Activated CD4-positive, CD25-positive, alpha-beta regulatory T cell treated with anti-CD3 and anti-CD28 coated beads, Interleukin-2, amount 50 U/mL, for 24 hours (primary cell): ENCODE data around the gene ERMAP.

Source experiments
- ATAC-seq, 2 donors: fragments of 150-1000 bp; cut with Tn5 transposase; one replicate each; pipeline ENCODE4 v1.10.0; 2021; ENCODE audit warnings: mild to moderate bottlenecking in 1 of 2, moderate library complexity in 1 of 2

ERMAP gene

GRCh38 chr1:42877380-42877779 is 60.5 kb downstream of the ERMAP start:
- no peak for ATAC-seq

DNA sequence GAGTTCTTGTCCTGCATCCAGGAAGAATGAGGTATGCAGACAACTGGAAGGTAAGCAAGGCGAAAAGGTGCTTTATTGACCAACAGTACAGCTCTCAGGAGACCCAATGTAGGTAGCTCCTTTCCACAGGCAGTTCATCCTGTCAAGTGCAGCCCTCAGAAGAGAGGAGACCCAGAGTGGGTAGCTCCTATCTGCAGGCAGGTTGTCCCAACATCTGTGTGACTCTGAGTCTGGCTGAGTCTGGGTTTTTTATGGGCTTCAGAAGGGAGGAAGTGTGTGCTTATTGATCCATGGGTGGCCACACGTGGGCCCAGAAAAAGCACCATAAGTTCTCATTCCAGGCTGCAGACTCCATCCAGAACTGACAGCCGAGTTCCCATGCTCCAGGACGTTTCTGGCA is 63.5 kb downstream of the ERMAP start:
- ATAC-seq, result no peak

DNA sequence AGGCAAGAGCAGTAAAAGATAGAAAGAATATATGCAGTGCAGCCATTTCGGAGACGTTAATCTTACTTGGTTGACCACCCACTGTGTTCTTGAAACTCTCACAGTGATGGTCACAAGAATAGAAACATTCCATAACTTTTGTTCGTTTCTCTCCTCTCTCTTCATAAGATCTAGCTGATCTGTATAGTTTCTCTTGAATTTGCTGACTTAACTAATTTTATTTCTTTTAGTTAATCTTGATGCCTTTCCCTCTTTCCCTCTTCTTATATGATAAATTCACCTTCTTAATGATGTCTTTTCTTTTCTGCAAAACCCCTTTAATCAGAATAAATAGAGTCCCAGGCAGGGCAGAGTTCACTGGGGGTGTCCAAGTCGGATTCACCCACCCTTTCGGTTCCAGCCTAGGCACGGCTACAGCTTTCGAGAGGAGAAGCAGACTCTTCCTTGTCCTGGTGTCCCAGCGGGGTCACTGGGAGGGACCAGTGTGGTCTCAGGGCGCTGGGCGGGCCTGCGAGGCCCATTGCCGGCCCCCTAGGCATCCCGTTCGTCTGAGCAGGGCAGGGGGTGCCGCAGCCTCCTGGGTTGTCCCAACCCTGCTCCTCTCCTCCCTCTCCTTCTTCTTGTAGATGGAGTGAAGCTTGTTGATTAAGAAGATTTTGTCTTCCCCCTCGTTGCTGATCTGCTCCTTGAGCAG is 69.3 kb downstream of the ERMAP start:
- no peak for ATAC-seq

GRCh38 chr1:42886800-42887199 is 69.9 kb downstream of the ERMAP start:
- ATAC-seq, result no peak

GRCh38 chr1:42887366-42887765 is 70.4 kb downstream of the ERMAP start:
- ATAC-seq, result no peak

DNA sequence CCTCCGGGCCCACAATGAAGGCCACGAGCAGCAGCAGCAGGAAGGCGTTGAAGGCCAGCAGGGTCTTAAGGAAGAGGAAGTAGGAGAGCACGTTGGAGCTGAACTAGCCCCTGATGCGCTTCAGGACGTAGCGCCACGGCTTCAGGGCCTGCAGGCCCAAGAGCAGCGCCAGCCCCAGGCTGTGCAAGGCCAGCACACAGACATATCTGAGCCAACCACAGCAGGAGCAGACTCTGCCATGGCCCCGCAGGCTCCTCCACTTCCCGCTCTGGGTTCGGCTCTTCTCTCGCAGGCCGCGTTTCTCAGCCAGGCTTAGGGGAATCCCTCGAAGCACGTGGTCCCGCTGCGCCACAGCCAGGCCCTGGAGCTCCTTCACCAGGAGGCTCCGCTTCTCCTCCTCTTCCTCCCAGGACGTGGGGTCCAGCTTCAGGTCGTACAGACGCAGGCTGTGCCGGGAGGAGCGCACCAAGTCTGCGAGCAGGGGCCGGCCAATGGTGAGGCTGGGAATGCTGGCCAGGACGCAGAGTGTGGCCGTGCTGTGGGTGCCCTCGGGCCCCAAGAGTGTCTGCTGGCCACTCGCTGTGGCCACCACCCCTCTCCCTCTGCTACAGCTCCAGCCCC is 71.2 kb downstream of the ERMAP start:
- no peak for ATAC-seq

- ATAC-seq, result no peak
Observed at GRCh38 chr1:42889264-42889663, 72.3 kb downstream of the ERMAP start.

DNA sequence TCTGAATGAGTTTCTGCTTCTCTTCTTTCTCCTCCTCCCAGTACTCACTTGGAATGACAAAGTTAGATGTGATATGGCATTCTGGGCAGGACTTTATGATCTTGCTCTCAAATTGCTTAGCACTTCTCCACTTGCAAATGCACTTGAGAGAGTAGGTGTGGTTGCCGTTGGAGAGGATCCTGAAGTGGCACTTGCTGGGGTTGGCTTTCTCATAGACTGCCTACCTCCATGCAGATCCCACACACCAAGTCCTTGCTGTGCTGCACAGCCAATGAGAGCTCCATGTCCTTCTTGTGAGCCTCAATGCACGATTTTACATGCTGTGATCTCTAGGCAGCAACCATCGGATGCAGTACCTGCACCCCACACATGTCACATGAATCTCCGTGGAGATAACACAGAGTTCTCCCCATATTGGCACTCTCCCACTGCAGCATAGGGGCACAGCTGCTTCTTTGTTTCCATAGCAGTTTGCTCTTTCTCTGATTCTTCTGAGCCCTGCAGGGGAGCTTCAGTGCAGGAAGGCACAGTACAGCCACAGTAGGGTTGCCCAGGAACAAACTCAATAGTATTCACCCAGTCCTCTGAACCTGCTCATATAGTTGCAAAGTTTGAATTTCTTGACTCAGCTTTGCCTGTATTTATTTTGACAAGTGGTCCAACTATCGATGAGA is 74.7 kb downstream of the ERMAP start:
- no peak for ATAC-seq
